VCaP (cell line): ENCODE results near the gene PHF5A.

ENCODE experiments used
- H3K27ac ChIP-seq: fragments of 450-650 bp; 2 replicates; pipeline ENCODE4 v1.5.1; 2017
- CTCF ChIP-seq: fragments of 450-650 bp; conservative IDR thresholded peaks from 2 replicates; pipeline ENCODE4 v1.5.1; 2017; ENCODE audit warnings: mild to moderate bottlenecking, moderate library complexity

PHF5A gene

GRCh38 chr22:41431656-41432055 is 36.8 kb downstream of the PHF5A start:
- no peak for TF ChIP-seq CTCF

GRCh38 chr22:41429951-41430332 is 38.5 kb downstream of the PHF5A start:
- H3K27ac ChIP-seq, result no peak overlapping the region
- no peak for TF ChIP-seq CTCF

More at GRCh38 chr22:41431656-41432055, 36.8 kb downstream of the PHF5A start:
- no peak overlapping the region for H3K27ac ChIP-seq

GRCh38 chr22:41429232-41429950 is 39.1 kb downstream of the PHF5A start:
- H3K27ac ChIP-seq, result no peak overlapping the region
- no peak for TF ChIP-seq CTCF

GRCh38 chr22:41425660-41426365 is 42.7 kb downstream of the PHF5A start:
- no peak for TF ChIP-seq CTCF
- H3K27ac ChIP-seq, result no peak overlapping the region

- no peak for TF ChIP-seq CTCF
- H3K27ac ChIP-seq, result peak overlapping the region; percentile 94
Measured at GRCh38 chr22:41418717-41419116, 49.8 kb downstream of the PHF5A start.

- H3K27ac ChIP-seq, result peak overlapping the region; percentile 94
Measured at GRCh38 chr22:41417622-41418390, 50.7 kb downstream of the PHF5A start.

More at GRCh38 chr22:41417622-41418390, 50.7 kb downstream of the PHF5A start:
- no peak for TF ChIP-seq CTCF
